Measurements from ENCODE around the gene INO80D. TPM values are rescaled to one million over a fixed set of nuclear protein-coding genes. Genes with fewer than 3 reads are reported as not detected.

The INO80D gene
- total RNA-seq, 1 experiment from 2014 or later: 8.8 TPM

DNA sequence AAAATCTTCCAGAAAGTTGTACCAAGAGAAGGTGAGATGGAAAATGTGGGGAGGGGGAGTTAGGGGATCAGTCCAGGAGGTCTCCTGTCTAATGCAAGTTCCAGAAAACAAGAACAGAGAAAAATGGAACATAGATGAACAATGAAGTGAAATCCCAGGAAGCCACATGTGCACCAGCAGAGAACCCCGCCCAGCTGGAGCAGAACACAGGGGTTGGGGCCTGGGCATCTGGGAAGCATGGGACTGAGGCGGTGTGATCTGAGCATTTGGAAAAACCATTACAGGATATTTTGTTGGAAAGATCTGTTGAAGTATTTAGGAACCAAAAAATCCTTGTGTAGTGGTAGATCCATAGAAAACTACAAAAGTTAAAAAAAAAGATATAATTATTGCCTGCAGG is 133.7 kb downstream of the INO80D start:
- TF ChIP-seq, protein P1, sequence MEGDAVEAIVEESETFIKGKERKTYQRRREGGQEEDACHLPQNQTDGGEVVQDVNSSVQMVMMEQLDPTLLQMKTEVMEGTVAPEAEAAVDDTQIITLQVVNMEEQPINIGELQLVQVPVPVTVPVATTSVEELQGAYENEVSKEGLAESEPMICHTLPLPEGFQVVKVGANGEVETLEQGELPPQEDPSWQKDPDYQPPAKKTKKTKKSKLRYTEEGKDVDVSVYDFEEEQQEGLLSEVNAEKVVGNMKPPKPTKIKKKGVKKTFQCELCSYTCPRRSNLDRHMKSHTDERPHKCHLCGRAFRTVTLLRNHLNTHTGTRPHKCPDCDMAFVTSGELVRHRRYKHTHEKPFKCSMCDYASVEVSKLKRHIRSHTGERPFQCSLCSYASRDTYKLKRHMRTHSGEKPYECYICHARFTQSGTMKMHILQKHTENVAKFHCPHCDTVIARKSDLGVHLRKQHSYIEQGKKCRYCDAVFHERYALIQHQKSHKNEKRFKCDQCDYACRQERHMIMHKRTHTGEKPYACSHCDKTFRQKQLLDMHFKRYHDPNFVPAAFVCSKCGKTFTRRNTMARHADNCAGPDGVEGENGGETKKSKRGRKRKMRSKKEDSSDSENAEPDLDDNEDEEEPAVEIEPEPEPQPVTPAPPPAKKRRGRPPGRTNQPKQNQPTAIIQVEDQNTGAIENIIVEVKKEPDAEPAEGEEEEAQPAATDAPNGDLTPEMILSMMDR (conservative IDR thresholded peaks at IDR 0.05; ENCODE audit: low read depth, low read length): no peak
- TF ChIP-seq EZH2 (IDR thresholded peaks at IDR 0.05; ENCODE audit: low read length, unreplicated experiment) (no peak), EZH2phosphoT487 (IDR thresholded peaks at IDR 0.05; ENCODE audit: borderline replicate concordance, low read length) (no peak)
- no peak overlapping the region for H2AFZ ChIP-seq (ENCODE audit: low read length)
- no peaks in the 10 kb centered on the region for H3K79me2 ChIP-seq (ENCODE audit: low read length)
- ChIA-PET CTCF (interaction anchor here (0.6 kb wide), 1 partner anchor 234 kb away, joined by 3 read pairs; no protein-coding TSS in a partner anchor), POLR2A (ENCODE audit: unreplicated experiment) (no interaction called here)
- no peak overlapping the region for H3K9ac ChIP-seq (ENCODE audit: low read length)
- DNase-seq (no peak), ATAC-seq (no peak)
- H3K4me3 ChIP-seq (ENCODE audit: low read length): no peak overlapping the region
- no peaks in the 10 kb centered on the region for H3K36me3 ChIP-seq (ENCODE audit: low read depth, low read length)
- BruUV-seq (replicated peaks): no TSS peak
- peaks cover 11% of the 10 kb centered on the region; the same call in 1 of the 2 replicates for H3K27me3 ChIP-seq (ENCODE audit: low read length)
- no peaks in the 10 kb centered on the region for H4K20me1 ChIP-seq (ENCODE audit: low read length)
- H3K4me2 ChIP-seq (ENCODE audit: low read length): no peak overlapping the region
- intact Hi-C loops (cut with micrococcal nuclease): no loop called here
- no peak overlapping the region for H3K27ac ChIP-seq (ENCODE audit: low read length)
- H3K9me3 ChIP-seq (ENCODE audit: low read length): no peaks in the 10 kb centered on the region
- H3K4me1 ChIP-seq (ENCODE audit: insufficient read depth, low read length): no peaks in the 10 kb centered on the region
- no peaks in the 10 kb centered on the region for H3F3A ChIP-seq (ENCODE audit: low read length, unreplicated experiment)
- H3K9me2 ChIP-seq (replicated peaks; ENCODE audit: low read length): no peaks in the 10 kb centered on the region

DNA sequence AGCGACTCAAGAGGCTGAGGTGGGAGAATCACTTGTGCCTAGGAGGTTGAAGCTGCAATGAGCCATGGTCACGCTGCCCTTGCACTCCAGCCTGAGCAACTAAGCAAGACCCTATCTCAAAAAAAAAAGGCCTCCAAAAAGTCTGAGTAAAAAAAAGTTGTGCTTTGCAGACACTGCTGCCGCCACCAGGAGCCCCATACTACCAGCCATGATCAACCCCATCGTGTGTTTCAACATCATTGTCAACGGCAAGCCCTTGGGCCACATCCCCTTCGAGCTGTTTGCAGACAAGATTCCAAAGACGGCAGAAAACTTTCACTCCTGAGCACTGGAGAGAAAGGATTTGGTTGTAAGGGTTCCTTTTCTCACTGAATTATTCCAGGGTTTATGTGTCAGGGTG is 137.1 kb downstream of the INO80D start:
- intact Hi-C loops (cut with micrococcal nuclease): loop anchor here (1.0 to 5.0 kb wide), 3 partner anchors 46 to 1804 kb away; no protein-coding TSS in a partner anchor
- no peak overlapping the region for H3K4me3 ChIP-seq (ENCODE audit: low read length)
- H3K79me2 ChIP-seq (ENCODE audit: low read length): no peaks in the 10 kb centered on the region
- ATAC-seq (no peak), DNase-seq (no peak)
- H3K9me2 ChIP-seq (replicated peaks; ENCODE audit: low read length): no peaks in the 10 kb centered on the region
- ChIA-PET CTCF (no interaction called here), POLR2A (ENCODE audit: unreplicated experiment) (no interaction called here)
- H3F3A ChIP-seq (ENCODE audit: low read length, unreplicated experiment): no peaks in the 10 kb centered on the region
- H2AFZ ChIP-seq (ENCODE audit: low read length): no peak overlapping the region
- H4K20me1 ChIP-seq (ENCODE audit: low read length): no peaks in the 10 kb centered on the region
- no peaks in the 10 kb centered on the region for H3K36me3 ChIP-seq (ENCODE audit: low read depth, low read length)
- no peak overlapping the region for H3K9ac ChIP-seq (ENCODE audit: low read length)
- no peak overlapping the region for H3K27ac ChIP-seq (ENCODE audit: low read length)
- H3K4me2 ChIP-seq (ENCODE audit: low read length): no peak overlapping the region
- H3K9me3 ChIP-seq (ENCODE audit: low read length): no peaks in the 10 kb centered on the region
- no peaks in the 10 kb centered on the region for H3K4me1 ChIP-seq (ENCODE audit: insufficient read depth, low read length)
- no peaks in the 10 kb centered on the region for H3K27me3 ChIP-seq (ENCODE audit: low read length)
- no TSS peak for BruUV-seq (replicated peaks)
- TF ChIP-seq, protein P1 (conservative IDR thresholded peaks at IDR 0.05; ENCODE audit: low read depth, low read length): no peak
- no peak for TF ChIP-seq EZH2phosphoT487 (IDR thresholded peaks at IDR 0.05; ENCODE audit: borderline replicate concordance, low read length)
- no peak for TF ChIP-seq EZH2 (IDR thresholded peaks at IDR 0.05; ENCODE audit: low read length, unreplicated experiment)

DNA sequence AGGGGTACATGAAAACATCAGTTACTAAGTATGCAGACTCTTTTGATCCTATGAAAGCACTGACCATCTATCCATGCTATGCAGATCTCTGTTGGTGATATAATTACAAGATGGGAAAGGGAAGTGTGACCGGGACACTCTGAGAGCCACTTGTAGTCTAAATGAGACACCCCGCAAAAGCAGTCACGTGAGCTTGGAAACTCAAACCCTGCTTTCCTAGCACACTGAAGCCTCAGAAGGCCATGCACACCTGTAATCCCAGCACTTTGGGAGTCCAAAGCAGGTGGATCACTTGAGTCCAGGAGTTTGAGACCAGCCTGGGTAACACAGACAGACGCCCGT is 137.5 kb downstream of the INO80D start:
- peak overlapping the region; percentile 42 for H3K4me2 ChIP-seq (ENCODE audit: low read length)
- no peaks in the 10 kb centered on the region for H3K9me2 ChIP-seq (replicated peaks; ENCODE audit: low read length)
- H3K4me3 ChIP-seq (ENCODE audit: low read length): 0 out of 2 replicates have a peak overlapping the region, but pooled peaks have one; percentile 3
- ATAC-seq: no peak
- H3K9me3 ChIP-seq (ENCODE audit: low read length): no peaks in the 10 kb centered on the region
- ChIA-PET CTCF (no interaction called here), POLR2A (ENCODE audit: unreplicated experiment) (no interaction called here)
- no peak overlapping the region for H3K9ac ChIP-seq (ENCODE audit: low read length)
- H3K27me3 ChIP-seq (ENCODE audit: low read length): no peaks in the 10 kb centered on the region
- BruUV-seq (replicated peaks): no TSS peak
- no peaks in the 10 kb centered on the region for H3K79me2 ChIP-seq (ENCODE audit: low read length)
- H3F3A ChIP-seq (ENCODE audit: low read length, unreplicated experiment): no peaks in the 10 kb centered on the region
- intact Hi-C loops (cut with micrococcal nuclease): loop anchor here (1.0 to 5.0 kb wide), 3 partner anchors 46 to 1803 kb away; no protein-coding TSS in a partner anchor
- DNase-seq: no peak
- H3K36me3 ChIP-seq (ENCODE audit: low read depth, low read length): no peaks in the 10 kb centered on the region
- H2AFZ ChIP-seq (ENCODE audit: low read length): peak overlapping the region; percentile 40; the same call in 1 of the 2 replicates
- TF ChIP-seq EZH2phosphoT487 (IDR thresholded peaks at IDR 0.05; ENCODE audit: borderline replicate concordance, low read length) (no peak), EZH2 (IDR thresholded peaks at IDR 0.05; ENCODE audit: low read length, unreplicated experiment) (no peak)
- TF ChIP-seq, protein P1 (conservative IDR thresholded peaks at IDR 0.05; ENCODE audit: low read depth, low read length): no peak
- no peaks in the 10 kb centered on the region for H3K4me1 ChIP-seq (ENCODE audit: insufficient read depth, low read length)
- H4K20me1 ChIP-seq (ENCODE audit: low read length): no peaks in the 10 kb centered on the region
- H3K27ac ChIP-seq (ENCODE audit: low read length): no peak overlapping the region
